Pulmonary artery endothelial cell (primary cell): ENCODE measurements around the gene GDPGP1. TPM values are rescaled to one million over a fixed set of nuclear protein-coding genes. Genes with fewer than 3 reads are reported as not detected.

Experiments used
- DNase-seq: peaks from one replicate; pipeline ENCODE4 v3.0.0-alpha.2; 2011; ENCODE audit warnings: low read depth, low spot score
- total RNA-seq: library from RNA; depleted of rRNA; stranded (reverse); fragments of >200 nt; gene quantifications from 2 replicates; pipeline ENCODE4 v1.2.3, GENCODE V29; 2014

The GDPGP1 gene
- total RNA-seq, 1 donor from 2014 or later = 7.3 TPM

- no peak for DNase-seq
Observed at GRCh38 chr15:90294601-90295269, 60.7 kb downstream of the GDPGP1 start.

DNA sequence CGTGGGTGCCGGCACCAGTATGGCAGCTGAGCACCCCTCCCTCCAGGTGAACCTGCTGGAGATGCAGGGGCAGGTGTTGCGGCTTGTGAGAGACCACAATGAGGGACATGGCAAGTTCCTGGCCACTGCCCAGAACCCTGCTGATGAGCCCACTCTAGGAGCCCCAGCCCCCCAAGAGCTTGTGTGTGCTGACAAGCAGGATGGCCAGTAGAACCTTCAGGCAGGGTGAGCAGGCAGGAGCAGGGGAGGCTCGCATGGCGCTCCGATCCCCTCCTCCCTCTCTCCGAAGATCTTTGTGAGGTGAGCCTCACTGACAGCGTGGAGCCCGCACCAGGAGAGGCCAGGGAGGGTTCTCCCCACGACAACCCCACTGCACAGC is 61.2 kb downstream of the GDPGP1 start:
- no peak for DNase-seq

Other genes starting within 250 kb of the GDPGP1 start
- 14.5 and 16.0 TPM in 2 replicates for gene ZNF710, start 232.9 kb upstream of the GDPGP1 start, total RNA-seq
- 59.2 and 135 TPM in 2 replicates for gene IDH2, start 131.7 kb upstream of the GDPGP1 start, total RNA-seq
- 12.5 and 15.9 TPM in 2 replicates for gene SEMA4B, start 32.9 kb upstream of the GDPGP1 start, total RNA-seq
- 33.4 and 44.6 TPM in 2 replicates for gene CIB1, start 268 bp upstream of the GDPGP1 start, total RNA-seq
- gene TTLL13, start 15.3 kb downstream of the GDPGP1 start, total RNA-seq = 0.04 TPM in 1 of 2 replicates, not detected in the other
- gene NGRN, start 31.5 kb downstream of the GDPGP1 start, total RNA-seq = 53.4 and 87.3 TPM in 2 replicates
- 0.92 and 1.1 TPM in 2 replicates for gene ZNF774, start 118.1 kb downstream of the GDPGP1 start, total RNA-seq
- 197 and 214 TPM in 2 replicates for gene IQGAP1, start 154.0 kb downstream of the GDPGP1 start, total RNA-seq